HEK293 (cell line): ENCODE data around the gene DLGAP4.
A peak's percentile ranks its signal among the peaks of the same experiment; 100 is the strongest.

Experiments
- BCL6B ChIP-seq: fragments of 450-650 bp; formaldehyde crosslinking; IDR thresholded peaks from 2 replicates; pipeline ENCODE4 v1.5.1; 2017; ENCODE audit warnings: missing biosample characterization, missing genetic modification characterization
- GFI1B ChIP-seq: fragments of 450-650 bp; formaldehyde crosslinking; IDR thresholded peaks from 2 replicates; pipeline ENCODE4 v1.5.1; 2016; ENCODE audit warnings: missing biosample characterization, missing genetic modification characterization
- GLIS1 ChIP-seq: fragments of 450-650 bp; formaldehyde crosslinking; IDR thresholded peaks from 2 replicates; pipeline ENCODE4 v1.5.1; 2016; ENCODE audit warnings: missing biosample characterization, missing genetic modification characterization
- HOXA7 ChIP-seq: sonication (generic); formaldehyde crosslinking; IDR thresholded peaks from 2 replicates; pipeline ENCODE4 v1.8.1; 2022; ENCODE audit warnings: missing genetic modification reagents, borderline replicate concordance
- IKZF3 ChIP-seq: fragments of 450-650 bp; IDR thresholded peaks from 2 replicates; pipeline ENCODE4 v1.5.0; 2018; ENCODE audit warnings: missing biosample characterization, mild to moderate bottlenecking, missing genetic modification characterization, moderate library complexity
- MZF1 ChIP-seq: fragments of 450-650 bp; formaldehyde crosslinking; IDR thresholded peaks from 2 replicates; pipeline ENCODE4 v1.5.1; 2017; ENCODE audit warnings: missing biosample characterization, missing genetic modification characterization, borderline replicate concordance
- SCRT2 ChIP-seq: fragments of 450-650 bp; formaldehyde crosslinking; IDR thresholded peaks from 2 replicates; pipeline ENCODE4 v1.5.1; 2016; ENCODE audit warnings: missing biosample characterization, missing genetic modification characterization
- SP2 ChIP-seq: fragments of 450-650 bp; formaldehyde crosslinking; IDR thresholded peaks from 2 replicates; pipeline ENCODE4 v1.5.1; 2016; ENCODE audit warnings: missing biosample characterization, missing genetic modification characterization
- ZBTB21 ChIP-seq: fragments of 450-650 bp; formaldehyde crosslinking; IDR thresholded peaks from 2 replicates; pipeline ENCODE4 v1.5.1; 2017; ENCODE audit warnings: missing biosample characterization, missing genetic modification characterization
- ZNF157 ChIP-seq: fragments of 450-650 bp; formaldehyde crosslinking; IDR thresholded peaks from 2 replicates; pipeline ENCODE4 v1.5.1; 2016; ENCODE audit warnings: missing biosample characterization, missing genetic modification characterization
- ZNF274 ChIP-seq, 2 experiments: fragments of 200-500 bp in 1 of 2; fragments of 450-650 bp in 1 of 2; sonication (Bioruptor generic) in 1 of 2; formaldehyde crosslinking in 1 of 2; IDR thresholded peaks; 2 replicates each; pipeline versions ENCODE4 v1.5.1 to v1.6.1; 2014 to 2016; ENCODE audit warnings: borderline replicate concordance in 1 of 2, inconsistent platforms in 1 of 2, low read length in 1 of 2, missing biosample characterization in 1 of 2, missing genetic modification characterization in 1 of 2
- ZNF311 ChIP-seq: fragments of 450-650 bp; formaldehyde crosslinking; IDR thresholded peaks from 2 replicates; pipeline ENCODE4 v1.5.1; 2017; ENCODE audit warnings: missing biosample characterization, missing genetic modification characterization, borderline replicate concordance
- ZNF37A ChIP-seq: fragments of 450-650 bp; IDR thresholded peaks from 2 replicates; pipeline ENCODE4 v1.5.1; 2018; ENCODE audit warnings: missing biosample characterization, missing genetic modification characterization
- ZNF394 ChIP-seq: fragments of 450-650 bp; formaldehyde crosslinking; IDR thresholded peaks from 2 replicates; pipeline ENCODE4 v1.5.1; 2016; ENCODE audit warnings: missing biosample characterization, missing genetic modification characterization, mild to moderate bottlenecking, moderate library complexity, borderline replicate concordance
- ZNF416 ChIP-seq: fragments of 450-650 bp; formaldehyde crosslinking; IDR thresholded peaks from 2 replicates; pipeline ENCODE4 v1.5.1; 2016; ENCODE audit warnings: missing biosample characterization, missing genetic modification characterization
- ZNF433 ChIP-seq: fragments of 450-650 bp; formaldehyde crosslinking; IDR thresholded peaks from 2 replicates; pipeline ENCODE4 v1.5.1; 2016; ENCODE audit warnings: missing biosample characterization, missing genetic modification characterization, low read depth
- ZNF544 ChIP-seq: fragments of 450-650 bp; formaldehyde crosslinking; IDR thresholded peaks from 2 replicates; pipeline ENCODE4 v1.5.0; 2017; ENCODE audit warnings: missing biosample characterization, missing genetic modification characterization
- ZNF585B ChIP-seq: fragments of 450-650 bp; formaldehyde crosslinking; IDR thresholded peaks from 2 replicates; pipeline ENCODE4 v1.5.1; 2016; ENCODE audit warnings: missing biosample characterization, missing genetic modification characterization
- ZNF596 ChIP-seq: fragments of 450-650 bp; IDR thresholded peaks from 2 replicates; pipeline ENCODE4 v1.5.0; 2018; ENCODE audit warnings: missing biosample characterization, mild to moderate bottlenecking, missing genetic modification characterization, moderate library complexity
- ZNF658 ChIP-seq: fragments of 450-650 bp; formaldehyde crosslinking; IDR thresholded peaks from 2 replicates; pipeline ENCODE4; 2016; ENCODE audit warnings: missing biosample characterization, missing genetic modification characterization
- ZSCAN16 ChIP-seq: fragments of 450-650 bp; formaldehyde crosslinking; IDR thresholded peaks from 2 replicates; pipeline ENCODE4 v1.5.1; 2016; ENCODE audit warnings: missing biosample characterization, missing genetic modification characterization
- ZXDB ChIP-seq: fragments of 450-650 bp; formaldehyde crosslinking; IDR thresholded peaks from 2 replicates; pipeline ENCODE4 v1.5.1; 2016; ENCODE audit warnings: missing biosample characterization, missing genetic modification characterization
- TF ChIP-seq, protein P1 (sequence below): fragments of 450-650 bp; formaldehyde crosslinking; IDR thresholded peaks from 2 replicates; pipeline ENCODE4 v1.5.1; 2016; ENCODE audit warnings: missing biosample characterization, missing genetic modification characterization
- TF ChIP-seq, protein P2 (sequence below): fragments of 450-650 bp; formaldehyde crosslinking; IDR thresholded peaks from 2 replicates; pipeline ENCODE4 v1.5.1; 2016; ENCODE audit warnings: missing biosample characterization, missing genetic modification characterization
- TF ChIP-seq, protein P3 (sequence below): fragments of 450-650 bp; formaldehyde crosslinking; IDR thresholded peaks from 2 replicates; pipeline ENCODE4; 2016; ENCODE audit warnings: missing biosample characterization, missing genetic modification characterization
- TF ChIP-seq, protein P4 (sequence below): fragments of 450-650 bp; formaldehyde crosslinking; IDR thresholded peaks from 2 replicates; pipeline ENCODE4 v1.5.1; 2016; ENCODE audit warnings: missing biosample characterization, missing genetic modification characterization
- TF ChIP-seq, protein P5 (sequence below): fragments of 450-650 bp; formaldehyde crosslinking; IDR thresholded peaks from 2 replicates; pipeline ENCODE4 v1.5.1; 2016; ENCODE audit warnings: missing biosample characterization, missing genetic modification characterization
- TF ChIP-seq, protein P6 (sequence below): fragments of 450-650 bp; formaldehyde crosslinking; IDR thresholded peaks from 2 replicates; pipeline ENCODE4 v1.5.1; 2016; ENCODE audit warnings: missing biosample characterization, missing genetic modification characterization

The DLGAP4 gene

DNA sequence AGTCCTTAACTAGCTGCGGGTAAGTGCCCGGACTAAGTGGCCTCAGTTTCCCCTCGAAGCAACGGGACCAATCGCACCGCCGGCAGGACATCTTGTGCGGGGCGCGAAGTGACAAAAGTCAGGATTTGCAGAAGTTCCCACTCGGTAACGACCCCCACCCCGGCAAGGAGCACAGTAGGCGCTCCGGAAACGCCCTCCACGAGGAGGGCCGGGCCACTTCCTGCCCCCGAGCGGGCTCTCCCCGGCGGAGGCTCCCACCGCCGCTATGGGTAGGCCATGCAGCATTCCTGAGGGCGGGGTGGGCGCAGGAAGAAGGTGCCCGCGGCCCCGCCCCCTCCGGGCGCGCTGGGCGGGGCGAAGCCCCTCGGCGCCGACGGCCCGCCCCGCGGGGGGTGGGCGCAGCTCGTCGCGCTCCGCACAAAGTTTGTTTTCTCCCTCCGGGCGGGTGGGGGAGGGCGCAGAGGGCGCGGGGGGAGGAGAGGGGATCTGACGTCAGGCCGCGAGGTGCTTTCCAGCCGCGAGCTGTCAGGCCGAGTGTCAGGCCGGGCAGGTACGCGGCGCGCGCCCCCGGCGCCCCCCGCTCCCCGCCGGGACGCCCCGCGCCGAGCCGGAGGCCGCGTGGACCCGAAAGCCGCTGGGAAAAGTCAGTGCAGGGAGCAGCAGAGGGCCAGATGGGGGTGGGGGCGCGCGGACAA is 267.1 kb downstream of the DLGAP4 start, which contains the start of gene TGIF2 (continued):
- TF ChIP-seq IKZF3 (tag by site-specific recombination) (peak; percentile 70), ZNF157 (tag by site-specific recombination) (no peak), SCRT2 (tag by site-specific recombination) (no peak), BCL6B (no peak), HOXA7 (CRISPR knock-in tag) (no peak), ZNF394 (tag by site-specific recombination) (no peak), ZBTB21 (tag by site-specific recombination) (no peak), GFI1B (no peak), ZNF658 (tag by site-specific recombination) (no peak), ZXDB (tag by site-specific recombination) (peak; percentile 56), ZNF585B (tag by site-specific recombination) (no peak), SP2 (tag by site-specific recombination) (peak; percentile 79), ZNF416 (tag by site-specific recombination) (no peak), ZNF596 (no peak), ZNF311 (tag by site-specific recombination) (no peak), ZNF37A (tag by site-specific recombination) (no peak), MZF1 (tag by site-specific recombination) (no peak), ZNF544 (tag by site-specific recombination) (no peak), ZSCAN16 (tag by site-specific recombination) (no peak), ZNF274 (IDR thresholded peaks at IDR 0.05; ENCODE audit: low read length) (no peak), ZNF274 (tag by site-specific recombination; IDR thresholded peaks at IDR 0.05; ENCODE audit: borderline replicate concordance) (no peak), GLIS1 (tag by site-specific recombination) (peak; percentile 78), ZNF433 (tag by site-specific recombination) (no peak)
- TF ChIP-seq, protein P1, sequence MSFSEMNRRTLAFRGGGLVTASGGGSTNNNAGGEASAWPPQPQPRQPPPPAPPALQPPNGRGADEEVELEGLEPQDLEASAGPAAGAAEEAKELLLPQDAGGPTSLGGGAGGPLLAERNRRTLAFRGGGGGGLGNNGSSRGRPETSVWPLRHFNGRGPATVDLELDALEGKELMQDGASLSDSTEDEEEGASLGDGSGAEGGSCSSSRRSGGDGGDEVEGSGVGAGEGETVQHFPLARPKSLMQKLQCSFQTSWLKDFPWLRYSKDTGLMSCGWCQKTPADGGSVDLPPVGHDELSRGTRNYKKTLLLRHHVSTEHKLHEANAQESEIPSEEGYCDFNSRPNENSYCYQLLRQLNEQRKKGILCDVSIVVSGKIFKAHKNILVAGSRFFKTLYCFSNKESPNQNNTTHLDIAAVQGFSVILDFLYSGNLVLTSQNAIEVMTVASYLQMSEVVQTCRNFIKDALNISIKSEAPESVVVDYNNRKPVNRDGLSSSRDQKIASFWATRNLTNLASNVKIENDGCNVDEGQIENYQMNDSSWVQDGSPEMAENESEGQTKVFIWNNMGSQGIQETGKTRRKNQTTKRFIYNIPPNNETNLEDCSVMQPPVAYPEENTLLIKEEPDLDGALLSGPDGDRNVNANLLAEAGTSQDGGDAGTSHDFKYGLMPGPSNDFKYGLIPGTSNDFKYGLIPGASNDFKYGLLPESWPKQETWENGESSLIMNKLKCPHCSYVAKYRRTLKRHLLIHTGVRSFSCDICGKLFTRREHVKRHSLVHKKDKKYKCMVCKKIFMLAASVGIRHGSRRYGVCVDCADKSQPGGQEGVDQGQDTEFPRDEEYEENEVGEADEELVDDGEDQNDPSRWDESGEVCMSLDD, result no peak
- TF ChIP-seq, protein P2, sequence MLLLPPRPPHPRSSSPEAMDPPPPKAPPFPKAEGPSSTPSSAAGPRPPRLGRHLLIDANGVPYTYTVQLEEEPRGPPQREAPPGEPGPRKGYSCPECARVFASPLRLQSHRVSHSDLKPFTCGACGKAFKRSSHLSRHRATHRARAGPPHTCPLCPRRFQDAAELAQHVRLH (tag by site-specific recombination), result no peak
- TF ChIP-seq, protein P3, sequence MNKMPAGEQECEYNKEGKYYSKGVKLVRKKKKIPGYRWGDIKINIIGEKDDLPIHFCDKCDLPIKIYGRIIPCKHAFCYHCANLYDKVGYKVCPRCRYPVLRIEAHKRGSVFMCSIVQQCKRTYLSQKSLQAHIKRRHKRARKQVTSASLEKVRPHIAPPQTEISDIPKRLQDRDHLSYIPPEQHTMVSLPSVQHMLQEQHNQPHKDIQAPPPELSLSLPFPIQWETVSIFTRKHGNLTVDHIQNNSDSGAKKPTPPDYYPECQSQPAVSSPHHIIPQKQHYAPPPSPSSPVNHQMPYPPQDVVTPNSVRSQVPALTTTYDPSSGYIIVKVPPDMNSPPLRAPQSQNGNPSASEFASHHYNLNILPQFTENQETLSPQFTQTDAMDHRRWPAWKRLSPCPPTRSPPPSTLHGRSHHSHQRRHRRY (tag by site-specific recombination), result 0 out of 2 replicates have a peak, but pooled peaks have one; percentile 51
- TF ChIP-seq, protein P4, sequence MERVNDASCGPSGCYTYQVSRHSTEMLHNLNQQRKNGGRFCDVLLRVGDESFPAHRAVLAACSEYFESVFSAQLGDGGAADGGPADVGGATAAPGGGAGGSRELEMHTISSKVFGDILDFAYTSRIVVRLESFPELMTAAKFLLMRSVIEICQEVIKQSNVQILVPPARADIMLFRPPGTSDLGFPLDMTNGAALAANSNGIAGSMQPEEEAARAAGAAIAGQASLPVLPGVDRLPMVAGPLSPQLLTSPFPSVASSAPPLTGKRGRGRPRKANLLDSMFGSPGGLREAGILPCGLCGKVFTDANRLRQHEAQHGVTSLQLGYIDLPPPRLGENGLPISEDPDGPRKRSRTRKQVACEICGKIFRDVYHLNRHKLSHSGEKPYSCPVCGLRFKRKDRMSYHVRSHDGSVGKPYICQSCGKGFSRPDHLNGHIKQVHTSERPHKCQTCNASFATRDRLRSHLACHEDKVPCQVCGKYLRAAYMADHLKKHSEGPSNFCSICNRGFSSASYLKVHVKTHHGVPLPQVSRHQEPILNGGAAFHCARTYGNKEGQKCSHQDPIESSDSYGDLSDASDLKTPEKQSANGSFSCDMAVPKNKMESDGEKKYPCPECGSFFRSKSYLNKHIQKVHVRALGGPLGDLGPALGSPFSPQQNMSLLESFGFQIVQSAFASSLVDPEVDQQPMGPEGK (tag by site-specific recombination), result peak; percentile 66
- TF ChIP-seq, protein P5, sequence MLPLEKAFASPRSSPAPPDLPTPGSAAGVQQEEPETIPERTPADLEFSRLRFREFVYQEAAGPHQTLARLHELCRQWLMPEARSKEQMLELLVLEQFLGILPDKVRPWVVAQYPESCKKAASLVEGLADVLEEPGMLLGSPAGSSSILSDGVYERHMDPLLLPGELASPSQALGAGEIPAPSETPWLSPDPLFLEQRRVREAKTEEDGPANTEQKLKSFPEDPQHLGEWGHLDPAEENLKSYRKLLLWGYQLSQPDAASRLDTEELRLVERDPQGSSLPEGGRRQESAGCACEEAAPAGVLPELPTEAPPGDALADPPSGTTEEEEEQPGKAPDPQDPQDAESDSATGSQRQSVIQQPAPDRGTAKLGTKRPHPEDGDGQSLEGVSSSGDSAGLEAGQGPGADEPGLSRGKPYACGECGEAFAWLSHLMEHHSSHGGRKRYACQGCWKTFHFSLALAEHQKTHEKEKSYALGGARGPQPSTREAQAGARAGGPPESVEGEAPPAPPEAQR (tag by site-specific recombination), result no peak
- TF ChIP-seq, protein P6, sequence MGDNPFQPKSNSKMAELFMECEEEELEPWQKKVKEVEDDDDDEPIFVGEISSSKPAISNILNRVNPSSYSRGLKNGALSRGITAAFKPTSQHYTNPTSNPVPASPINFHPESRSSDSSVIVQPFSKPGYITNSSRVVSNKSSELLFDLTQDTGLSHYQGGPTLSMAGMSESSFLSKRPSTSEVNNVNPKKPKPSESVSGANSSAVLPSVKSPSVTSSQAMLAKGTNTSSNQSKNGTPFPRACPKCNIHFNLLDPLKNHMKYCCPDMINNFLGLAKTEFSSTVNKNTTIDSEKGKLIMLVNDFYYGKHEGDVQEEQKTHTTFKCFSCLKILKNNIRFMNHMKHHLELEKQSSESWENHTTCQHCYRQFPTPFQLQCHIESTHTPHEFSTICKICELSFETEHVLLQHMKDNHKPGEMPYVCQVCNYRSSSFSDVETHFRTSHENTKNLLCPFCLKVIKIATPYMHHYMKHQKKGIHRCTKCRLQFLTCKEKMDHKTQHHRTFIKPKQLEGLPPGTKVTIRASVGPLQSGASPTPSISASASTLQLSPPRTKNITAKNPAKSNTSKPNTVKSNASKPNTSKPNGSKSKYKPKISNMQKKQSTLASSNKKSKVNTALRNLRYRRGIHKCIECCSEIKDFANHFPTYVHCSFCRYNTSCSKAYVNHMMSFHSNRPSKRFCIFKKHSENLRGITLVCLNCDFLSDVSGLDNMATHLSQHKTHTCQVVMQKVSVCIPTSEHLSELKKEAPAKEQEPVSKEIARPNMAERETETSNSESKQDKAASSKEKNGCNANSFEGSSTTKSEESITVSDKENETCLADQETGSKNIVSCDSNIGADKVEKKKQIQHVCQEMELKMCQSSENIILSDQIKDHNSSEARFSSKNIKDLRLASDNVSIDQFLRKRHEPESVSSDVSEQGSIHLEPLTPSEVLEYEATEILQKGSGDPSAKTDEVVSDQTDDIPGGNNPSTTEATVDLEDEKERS (tag by site-specific recombination), result no peak
